ENCODE measurements around the gene GRIA4.

The GRIA4 gene

GRCh38 chr11:105821781-105822180 is 211.9 kb downstream of the GRIA4 start:
- Histone ChIP-seq H3K79me2 (ENCODE audit: low read length) (no peaks in the 10 kb centered on the region), H3K4me3 (ENCODE audit: low read length) (no peak overlapping the region), H3K4me1 (ENCODE audit: low read length) (no peaks in the 10 kb centered on the region), H4K20me1 (ENCODE audit: insufficient read depth, low read length) (no peaks in the 10 kb centered on the region), H3K36me3 (replicated peaks; ENCODE audit: low read depth, low read length) (no peaks in the 10 kb centered on the region), H2AFZ (ENCODE audit: low read depth, low read length) (no peak overlapping the region), H3K9ac (ENCODE audit: low read length) (no peak overlapping the region), H3K9me3 (ENCODE audit: insufficient read depth, low read length) (no peaks in the 10 kb centered on the region), H3K27me3 (ENCODE audit: low read depth, low read length) (no peaks in the 10 kb centered on the region), H3K4me2 (ENCODE audit: low read length) (no peak overlapping the region), H3K27ac (ENCODE audit: low read length) (no peak overlapping the region)
- TF ChIP-seq EZH2phosphoT487 (IDR thresholded peaks at IDR 0.05; ENCODE audit: low read depth), result no peak
- TF ChIP-seq, protein P1, sequence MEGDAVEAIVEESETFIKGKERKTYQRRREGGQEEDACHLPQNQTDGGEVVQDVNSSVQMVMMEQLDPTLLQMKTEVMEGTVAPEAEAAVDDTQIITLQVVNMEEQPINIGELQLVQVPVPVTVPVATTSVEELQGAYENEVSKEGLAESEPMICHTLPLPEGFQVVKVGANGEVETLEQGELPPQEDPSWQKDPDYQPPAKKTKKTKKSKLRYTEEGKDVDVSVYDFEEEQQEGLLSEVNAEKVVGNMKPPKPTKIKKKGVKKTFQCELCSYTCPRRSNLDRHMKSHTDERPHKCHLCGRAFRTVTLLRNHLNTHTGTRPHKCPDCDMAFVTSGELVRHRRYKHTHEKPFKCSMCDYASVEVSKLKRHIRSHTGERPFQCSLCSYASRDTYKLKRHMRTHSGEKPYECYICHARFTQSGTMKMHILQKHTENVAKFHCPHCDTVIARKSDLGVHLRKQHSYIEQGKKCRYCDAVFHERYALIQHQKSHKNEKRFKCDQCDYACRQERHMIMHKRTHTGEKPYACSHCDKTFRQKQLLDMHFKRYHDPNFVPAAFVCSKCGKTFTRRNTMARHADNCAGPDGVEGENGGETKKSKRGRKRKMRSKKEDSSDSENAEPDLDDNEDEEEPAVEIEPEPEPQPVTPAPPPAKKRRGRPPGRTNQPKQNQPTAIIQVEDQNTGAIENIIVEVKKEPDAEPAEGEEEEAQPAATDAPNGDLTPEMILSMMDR (IDR thresholded peaks at IDR 0.05; ENCODE audit: low read depth, low read length), result no peak

- Histone ChIP-seq H3K4me2 (ENCODE audit: low read length) (no peak overlapping the region), H4K20me1 (ENCODE audit: insufficient read depth, low read length) (no peaks in the 10 kb centered on the region), H3K4me3 (ENCODE audit: low read length) (no peak overlapping the region), H3K4me1 (ENCODE audit: low read length) (no peaks in the 10 kb centered on the region), H2AFZ (ENCODE audit: low read depth, low read length) (no peak overlapping the region), H3K27ac (ENCODE audit: low read length) (no peak overlapping the region), H3K9ac (ENCODE audit: low read length) (no peak overlapping the region), H3K9me3 (ENCODE audit: insufficient read depth, low read length) (no peaks in the 10 kb centered on the region), H3K36me3 (replicated peaks; ENCODE audit: low read depth, low read length) (no peaks in the 10 kb centered on the region), H3K79me2 (ENCODE audit: low read length) (no peaks in the 10 kb centered on the region), H3K27me3 (ENCODE audit: low read depth, low read length) (no peaks in the 10 kb centered on the region)
- TF ChIP-seq, protein P1 (IDR thresholded peaks at IDR 0.05; ENCODE audit: low read depth, low read length), result no peak
- no peak for TF ChIP-seq EZH2phosphoT487 (IDR thresholded peaks at IDR 0.05; ENCODE audit: low read depth)
These were observed 213.7 kb downstream of the GRIA4 start for GRCh38 chr11:105823495-105824033.

- Histone ChIP-seq H3K27ac (ENCODE audit: low read length) (no peak overlapping the region), H2AFZ (ENCODE audit: low read depth, low read length) (no peak overlapping the region), H3K4me3 (ENCODE audit: low read length) (no peak overlapping the region), H3K27me3 (ENCODE audit: low read depth, low read length) (no peaks in the 10 kb centered on the region), H3K79me2 (ENCODE audit: low read length) (no peaks in the 10 kb centered on the region), H3K4me1 (ENCODE audit: low read length) (peaks cover 5% of the 10 kb centered on the region; the same call in 1 of the 2 replicates), H3K9ac (ENCODE audit: low read length) (no peak overlapping the region), H3K9me3 (ENCODE audit: insufficient read depth, low read length) (no peaks in the 10 kb centered on the region), H3K36me3 (replicated peaks; ENCODE audit: low read depth, low read length) (no peaks in the 10 kb centered on the region), H3K4me2 (ENCODE audit: low read length) (no peak overlapping the region), H4K20me1 (ENCODE audit: insufficient read depth, low read length) (no peaks in the 10 kb centered on the region)
- no peak for TF ChIP-seq EZH2phosphoT487 (IDR thresholded peaks at IDR 0.05; ENCODE audit: low read depth)
- TF ChIP-seq, protein P1 (IDR thresholded peaks at IDR 0.05; ENCODE audit: low read depth, low read length), result no peak
These were observed 214.7 kb downstream of the GRIA4 start for GRCh38 chr11:105824457-105825013.

DNA sequence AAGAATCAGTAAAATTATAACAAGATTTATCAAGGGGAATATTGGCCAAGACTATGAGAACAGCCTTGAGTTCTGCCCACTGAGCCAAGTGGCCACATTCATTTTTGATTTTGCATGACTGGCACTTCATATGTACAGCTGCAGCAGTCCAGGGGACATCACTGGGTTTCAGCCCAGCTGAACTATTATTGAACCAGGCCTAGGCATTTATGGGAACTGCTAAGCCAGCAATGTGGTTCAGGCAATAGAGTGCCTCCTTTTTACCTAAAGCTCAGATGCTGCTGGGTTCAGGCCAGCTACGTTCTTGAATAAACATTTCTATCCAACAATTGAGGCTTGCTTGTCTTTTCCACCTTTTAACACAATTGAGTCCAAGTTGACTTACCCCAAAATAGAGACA is 215.3 kb downstream of the GRIA4 start:
- no peaks in the 10 kb centered on the region for H4K20me1 ChIP-seq (ENCODE audit: insufficient read depth, low read length)
- no peaks in the 10 kb centered on the region for H3K36me3 ChIP-seq (replicated peaks; ENCODE audit: low read depth, low read length)
- no peaks in the 10 kb centered on the region for H3K27me3 ChIP-seq (ENCODE audit: low read depth, low read length)
- no peak overlapping the region for H3K4me2 ChIP-seq (ENCODE audit: low read length)
- H3K79me2 ChIP-seq (ENCODE audit: low read length), result no peaks in the 10 kb centered on the region
- H3K4me1 ChIP-seq (ENCODE audit: low read length), result peaks cover 5% of the 10 kb centered on the region; the same call in 1 of the 2 replicates
- no peak overlapping the region for H3K9ac ChIP-seq (ENCODE audit: low read length)
- TF ChIP-seq, protein P1 (IDR thresholded peaks at IDR 0.05; ENCODE audit: low read depth, low read length), result no peak
- TF ChIP-seq EZH2phosphoT487 (IDR thresholded peaks at IDR 0.05; ENCODE audit: low read depth), result no peak
- no peaks in the 10 kb centered on the region for H3K9me3 ChIP-seq (ENCODE audit: insufficient read depth, low read length)
- no peak overlapping the region for H3K4me3 ChIP-seq (ENCODE audit: low read length)
- H3K27ac ChIP-seq (ENCODE audit: low read length), result no peak overlapping the region
- H2AFZ ChIP-seq (ENCODE audit: low read depth, low read length), result no peak overlapping the region
